ENCODE results near the gene GCFC2. TPM values are rescaled to one million over a fixed set of nuclear protein-coding genes. Genes with fewer than 3 reads are reported as not detected.
A peak's percentile ranks its signal among the peaks of the same experiment; 100 is the strongest.

Gene GCFC2
- total RNA-seq, 6 experiments from 2014 or later = 9.8 to 16.0 (median 13.0) TPM

DNA sequence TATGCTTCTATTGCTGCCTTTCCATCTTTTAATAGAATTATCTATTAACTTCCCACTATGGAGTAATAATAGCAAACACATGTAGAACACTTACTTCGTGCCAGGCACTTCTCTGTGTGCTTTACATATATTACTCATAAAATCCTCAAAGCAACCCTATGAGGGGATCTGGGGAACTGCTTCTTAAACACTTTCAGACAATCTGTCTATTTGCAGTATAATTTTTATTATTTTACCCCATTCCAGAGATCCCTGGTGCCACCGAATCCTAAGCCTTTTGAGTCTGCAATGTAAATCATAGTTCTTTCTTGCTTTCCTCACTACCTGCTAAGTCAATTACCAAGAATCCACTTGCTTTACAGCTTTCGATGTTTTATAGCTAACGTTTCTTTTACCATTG is 25.6 kb upstream of the GCFC2 start:
- no peaks in the 10 kb centered on the region for H3K36me3 Mint-ChIP-seq (ENCODE audit: low read depth)
- H3K4me3 Mint-ChIP-seq = no peak overlapping the region
- H3K27me3 Mint-ChIP-seq (ENCODE audit: insufficient read depth) = peaks cover 11% of the 10 kb centered on the region
- H3K4me1 Mint-ChIP-seq (ENCODE audit: low read depth) = no peaks in the 10 kb centered on the region
- H3K27ac Mint-ChIP-seq = no peak overlapping the region
- TF ChIP-seq, protein P1, sequence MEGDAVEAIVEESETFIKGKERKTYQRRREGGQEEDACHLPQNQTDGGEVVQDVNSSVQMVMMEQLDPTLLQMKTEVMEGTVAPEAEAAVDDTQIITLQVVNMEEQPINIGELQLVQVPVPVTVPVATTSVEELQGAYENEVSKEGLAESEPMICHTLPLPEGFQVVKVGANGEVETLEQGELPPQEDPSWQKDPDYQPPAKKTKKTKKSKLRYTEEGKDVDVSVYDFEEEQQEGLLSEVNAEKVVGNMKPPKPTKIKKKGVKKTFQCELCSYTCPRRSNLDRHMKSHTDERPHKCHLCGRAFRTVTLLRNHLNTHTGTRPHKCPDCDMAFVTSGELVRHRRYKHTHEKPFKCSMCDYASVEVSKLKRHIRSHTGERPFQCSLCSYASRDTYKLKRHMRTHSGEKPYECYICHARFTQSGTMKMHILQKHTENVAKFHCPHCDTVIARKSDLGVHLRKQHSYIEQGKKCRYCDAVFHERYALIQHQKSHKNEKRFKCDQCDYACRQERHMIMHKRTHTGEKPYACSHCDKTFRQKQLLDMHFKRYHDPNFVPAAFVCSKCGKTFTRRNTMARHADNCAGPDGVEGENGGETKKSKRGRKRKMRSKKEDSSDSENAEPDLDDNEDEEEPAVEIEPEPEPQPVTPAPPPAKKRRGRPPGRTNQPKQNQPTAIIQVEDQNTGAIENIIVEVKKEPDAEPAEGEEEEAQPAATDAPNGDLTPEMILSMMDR (IDR thresholded peaks at IDR 0.05) = no peak
- no peaks in the 10 kb centered on the region for H3K9me3 Mint-ChIP-seq
- no peak for DNase-seq

DNA sequence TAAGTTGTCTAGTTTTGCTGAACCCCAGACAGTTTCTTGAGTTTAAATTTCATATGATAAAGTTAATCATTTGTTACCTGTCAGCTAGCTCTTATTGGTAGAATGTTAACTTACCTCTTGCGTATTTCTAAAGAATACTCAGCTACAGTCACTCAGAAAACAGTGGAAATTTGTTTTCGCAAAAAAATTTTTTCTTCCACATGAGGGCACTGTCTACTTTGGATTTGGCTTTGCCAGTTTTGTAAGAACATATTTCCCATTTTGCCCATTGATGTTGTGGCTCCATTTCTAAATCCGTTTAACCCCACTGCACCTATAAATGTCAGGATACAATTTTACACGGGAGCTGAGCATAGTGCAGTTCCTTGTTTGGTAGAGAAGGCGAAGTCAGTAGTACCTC is 19.1 kb upstream of the GCFC2 start:
- peaks cover 11% of the 10 kb centered on the region for H3K27me3 Mint-ChIP-seq (ENCODE audit: insufficient read depth)
- no peaks in the 10 kb centered on the region for H3K9me3 Mint-ChIP-seq
- DNase-seq = peak; percentile 9
- H3K4me3 Mint-ChIP-seq = no peak overlapping the region
- H3K4me1 Mint-ChIP-seq (ENCODE audit: low read depth) = no peaks in the 10 kb centered on the region
- H3K27ac Mint-ChIP-seq = no peak overlapping the region
- H3K36me3 Mint-ChIP-seq (ENCODE audit: low read depth) = no peaks in the 10 kb centered on the region
- TF ChIP-seq, protein P1 (IDR thresholded peaks at IDR 0.05) = peak; percentile 72

DNA sequence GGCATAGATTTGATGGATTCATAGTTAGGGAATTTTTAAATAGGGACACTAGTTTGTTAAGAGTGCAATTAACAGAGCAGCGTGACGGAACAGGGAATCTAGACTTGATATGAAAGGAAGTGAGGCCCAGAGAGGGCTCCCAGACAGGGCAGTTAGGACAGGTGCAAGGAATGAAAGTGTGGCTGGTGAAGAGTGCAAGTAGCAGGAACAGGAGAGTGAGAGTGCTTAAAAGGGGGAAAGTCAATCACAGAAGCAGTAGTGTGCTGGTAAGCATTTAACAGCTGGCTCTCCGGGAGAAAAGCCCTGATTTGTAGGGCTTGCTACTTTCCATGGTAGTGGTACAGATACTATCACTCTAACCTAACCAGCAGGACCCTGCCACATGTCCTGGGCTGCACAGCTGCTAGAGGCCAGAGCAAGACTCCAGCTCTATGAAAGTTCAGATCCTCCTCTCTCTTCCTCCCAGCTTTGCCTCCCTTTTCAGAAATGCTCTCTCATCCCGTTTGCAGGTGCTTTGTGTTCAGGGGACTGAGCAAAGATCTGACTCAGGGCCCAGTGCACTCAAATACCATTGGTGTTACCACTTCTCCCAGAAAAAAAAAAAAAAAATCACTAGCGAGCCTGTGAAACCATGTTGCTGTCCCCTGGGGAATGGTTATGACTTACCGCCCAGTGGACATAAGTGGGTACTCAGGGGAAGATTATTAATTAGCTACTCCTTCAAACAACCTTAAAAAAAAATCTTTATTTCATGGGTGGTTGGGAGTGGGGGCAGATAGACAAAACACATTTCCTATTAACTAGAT is 18.1 kb upstream of the GCFC2 start:
- Mint-ChIP-seq H3K4me1 (ENCODE audit: low read depth) (no peaks in the 10 kb centered on the region), H3K4me3 (no peak overlapping the region), H3K9me3 (no peaks in the 10 kb centered on the region), H3K27me3 (ENCODE audit: insufficient read depth) (peaks cover 14% of the 10 kb centered on the region), H3K36me3 (ENCODE audit: low read depth) (no peaks in the 10 kb centered on the region), H3K27ac (no peak overlapping the region)
- no peak for DNase-seq
- TF ChIP-seq, protein P1 (IDR thresholded peaks at IDR 0.05) = no peak

DNA sequence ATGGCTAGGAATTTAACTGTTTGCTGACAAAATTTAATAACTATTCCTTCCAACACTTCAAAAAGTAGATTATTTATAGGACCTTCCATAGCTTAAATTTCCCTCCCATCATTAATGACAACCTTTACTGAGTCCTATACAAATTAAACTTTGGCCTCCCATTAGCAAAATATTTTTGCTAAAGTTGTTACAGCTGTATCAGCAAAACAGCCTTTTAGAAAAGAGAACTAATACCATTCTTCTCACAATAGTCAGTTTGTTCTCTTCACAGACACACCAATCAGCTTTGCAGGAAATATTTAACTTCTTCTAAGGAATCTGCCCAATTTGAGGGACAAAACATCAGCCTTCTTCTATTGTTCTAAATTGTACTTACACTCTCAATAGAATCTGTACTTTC is 12.0 kb upstream of the GCFC2 start:
- Mint-ChIP-seq H3K4me1 (ENCODE audit: low read depth) (no peaks in the 10 kb centered on the region), H3K36me3 (ENCODE audit: low read depth) (no peaks in the 10 kb centered on the region), H3K4me3 (no peak overlapping the region), H3K27ac (no peak overlapping the region), H3K27me3 (ENCODE audit: insufficient read depth) (peaks cover 23% of the 10 kb centered on the region), H3K9me3 (no peaks in the 10 kb centered on the region)
- DNase-seq = no peak
- TF ChIP-seq, protein P1 (IDR thresholded peaks at IDR 0.05) = no peak

DNA sequence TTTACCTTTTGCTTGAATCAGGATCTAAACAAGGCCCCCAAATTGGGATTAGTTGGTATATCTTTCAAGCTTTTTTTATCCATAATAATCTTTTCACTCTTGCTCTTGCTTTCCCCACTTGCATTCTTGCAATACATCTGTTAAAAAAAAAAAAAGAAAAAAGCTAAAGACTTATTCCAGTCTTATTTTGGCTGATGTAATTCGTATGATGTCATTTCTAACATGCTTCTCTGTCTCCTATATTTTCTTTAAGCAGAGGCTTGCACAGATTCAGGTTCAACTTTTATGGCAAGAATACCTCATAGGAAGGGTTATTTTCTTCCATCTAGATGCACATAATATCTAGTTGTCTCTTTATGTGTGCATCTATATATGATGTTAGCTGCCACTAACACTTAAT is 9.8 kb upstream of the GCFC2 start:
- peaks cover 19% of the 10 kb centered on the region for H3K27me3 Mint-ChIP-seq (ENCODE audit: insufficient read depth)
- H3K4me3 Mint-ChIP-seq = no peak overlapping the region
- H3K9me3 Mint-ChIP-seq = no peaks in the 10 kb centered on the region
- no peaks in the 10 kb centered on the region for H3K4me1 Mint-ChIP-seq (ENCODE audit: low read depth)
- no peak for DNase-seq
- H3K27ac Mint-ChIP-seq = no peak overlapping the region
- TF ChIP-seq, protein P1 (IDR thresholded peaks at IDR 0.05) = no peak
- no peaks in the 10 kb centered on the region for H3K36me3 Mint-ChIP-seq (ENCODE audit: low read depth)

Measured in HFFc6 (cell line).